ENCODE measurements around the gene MED13.
A peak's percentile ranks its signal among the peaks of the same experiment; 100 is the strongest.
"Not testable (repeated sequence)": the region's sequence is repeated elsewhere in the genome, so short reads cannot be mapped to it uniquely, and the experiment has no call there.

Gene MED13

GRCh38 chr17:62049299-62049698 is 15.8 kb downstream of the MED13 start:
- no peak for DNase-seq

DNA sequence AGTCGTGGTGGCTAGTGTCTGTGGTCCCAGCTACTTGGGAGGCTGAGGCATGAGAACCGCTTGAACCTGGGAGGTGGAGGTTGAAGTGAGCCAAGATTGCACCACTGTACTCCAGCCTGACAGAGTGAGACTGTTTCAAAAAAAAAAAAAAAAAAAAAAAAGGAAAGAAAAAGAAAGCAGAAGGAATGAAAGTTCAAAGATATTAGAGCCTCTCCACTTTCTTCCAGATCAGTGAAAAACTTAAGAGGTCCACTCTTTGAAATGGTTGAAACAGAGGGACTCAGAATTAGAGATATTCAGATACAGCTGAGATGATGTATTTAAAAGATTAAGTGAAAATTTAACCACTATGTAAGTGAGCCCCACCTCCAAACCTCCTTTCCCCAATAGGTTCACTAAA is 16.8 kb downstream of the MED13 start:
- DNase-seq, result no peak

- no peak for DNase-seq
These were observed 19.6 kb downstream of the MED13 start for GRCh38 chr17:62045517-62045916.

DNA sequence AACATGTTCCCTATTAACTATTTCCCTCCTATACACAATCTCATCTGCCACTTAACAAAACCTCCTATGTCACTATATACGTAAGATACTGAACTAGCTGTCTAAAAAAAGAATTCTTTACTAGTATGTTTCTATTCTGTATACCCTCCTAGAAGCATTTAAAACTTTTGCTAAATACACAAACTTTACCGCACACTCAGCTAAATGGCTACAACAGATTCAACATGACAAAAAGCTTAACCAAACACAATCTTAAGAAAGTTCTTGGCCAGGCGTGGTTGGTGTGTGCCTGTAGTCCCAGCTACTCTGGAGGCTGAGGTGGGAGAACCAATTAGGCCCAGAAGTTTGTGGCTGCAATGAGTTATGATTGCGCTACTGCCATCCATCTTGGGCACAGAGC is 20.0 kb downstream of the MED13 start:
- DNase-seq, result no peak

DNA sequence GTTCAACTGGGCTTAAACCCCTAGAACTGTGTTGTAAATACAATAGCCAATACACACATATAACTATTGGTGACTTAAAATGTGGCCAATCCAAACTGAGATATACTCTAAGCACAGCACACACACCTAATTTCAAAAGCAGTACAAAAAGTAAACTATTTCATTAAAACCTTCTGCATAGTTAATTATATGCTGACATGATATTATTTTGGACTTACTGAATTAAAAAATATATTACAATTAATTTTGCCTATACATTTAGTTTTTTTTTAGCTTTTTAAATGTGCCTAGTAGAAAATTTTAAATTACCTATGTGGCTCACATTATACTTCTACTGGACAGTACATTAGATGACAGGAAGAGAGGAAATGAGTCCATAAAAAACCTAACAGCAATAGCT is 21.5 kb downstream of the MED13 start:
- no peak for DNase-seq

DNA sequence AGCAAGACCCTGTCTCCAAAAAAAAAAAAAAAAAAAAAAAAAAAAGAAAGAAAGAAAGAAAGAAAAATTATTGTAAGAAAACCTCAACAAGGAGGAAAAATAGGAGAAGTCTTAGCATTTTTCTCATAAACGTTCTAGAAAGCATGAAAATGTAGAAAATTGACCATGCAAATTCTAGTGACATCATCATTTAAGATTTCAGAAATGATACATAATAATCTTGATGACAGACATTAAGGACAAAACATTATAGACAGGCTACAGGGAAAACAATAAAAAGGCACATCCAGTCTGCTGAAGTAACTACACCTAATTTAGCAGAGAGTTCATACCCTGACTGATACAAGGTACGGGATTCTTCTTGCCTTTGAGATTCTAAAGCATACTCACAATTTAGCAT is 21.9 kb downstream of the MED13 start:
- no peak for DNase-seq

- DNase-seq, result no peak
These were observed 26.8 kb downstream of the MED13 start for GRCh38 chr17:62038248-62038647.

- DNase-seq, result no peak
These were observed 31.8 kb downstream of the MED13 start for GRCh38 chr17:62033317-62033716.

DNA sequence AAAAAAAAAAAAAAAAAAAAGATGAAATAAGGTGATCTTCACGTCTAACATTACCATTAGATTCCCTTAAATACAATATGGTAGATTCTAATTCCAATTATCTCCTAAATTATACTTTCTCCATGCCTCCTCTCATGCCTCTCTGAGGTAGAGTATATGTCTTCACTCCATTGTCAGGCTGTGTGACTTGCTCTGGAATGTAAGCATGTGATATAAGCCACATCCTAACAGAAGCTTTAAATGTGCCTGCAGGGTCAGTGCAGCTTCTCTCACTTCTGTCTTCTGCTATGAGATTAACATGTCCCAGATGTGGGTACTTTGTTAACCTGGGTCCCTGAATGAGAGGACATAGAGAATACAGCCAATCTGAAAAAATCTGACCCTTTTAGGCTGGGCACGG is 32.6 kb downstream of the MED13 start:
- DNase-seq, result no peak

GRCh38 chr17:62030264-62030663 is 34.8 kb downstream of the MED13 start:
- DNase-seq, result no peak

GRCh38 chr17:62024866-62025265 is 40.2 kb downstream of the MED13 start:
- DNase-seq, result no peak

DNA sequence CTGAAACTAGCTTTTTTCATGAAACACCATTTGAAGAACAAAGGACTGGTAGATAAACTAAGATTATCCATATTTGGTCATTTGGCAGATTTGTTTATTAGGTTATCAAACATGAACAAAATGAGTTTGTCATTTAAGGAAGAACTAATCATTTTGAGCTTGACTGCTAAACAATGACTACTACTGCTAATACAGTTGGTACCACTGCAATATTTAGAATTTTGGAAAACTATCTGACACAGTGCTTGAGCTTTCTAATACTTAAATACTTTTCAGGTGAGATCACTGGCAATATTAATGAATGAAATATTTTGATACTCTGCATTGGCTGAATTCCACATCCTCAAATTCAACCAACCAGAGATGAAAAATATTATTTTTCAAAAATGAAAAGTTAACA is 47.2 kb downstream of the MED13 start:
- DNase-seq, result no peak

DNA sequence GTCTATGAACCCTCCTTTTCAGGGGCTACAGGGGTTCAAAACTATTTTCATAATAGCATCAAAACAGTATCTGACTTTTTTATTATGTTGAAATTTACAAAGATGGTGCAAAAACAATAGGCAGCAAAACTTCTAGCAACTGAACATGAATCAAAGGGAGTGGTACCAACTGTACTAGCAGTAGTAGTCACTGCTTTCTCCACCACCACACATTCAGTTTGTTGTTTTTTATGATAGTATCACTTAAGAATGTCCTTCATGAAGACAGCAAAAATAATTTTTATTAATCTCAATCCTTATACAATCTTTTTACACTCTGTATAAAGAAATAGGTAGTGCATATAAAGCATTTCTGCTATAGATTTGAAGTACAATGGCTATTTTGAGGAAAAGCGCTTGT is 47.6 kb downstream of the MED13 start:
- no peak for DNase-seq

DNA sequence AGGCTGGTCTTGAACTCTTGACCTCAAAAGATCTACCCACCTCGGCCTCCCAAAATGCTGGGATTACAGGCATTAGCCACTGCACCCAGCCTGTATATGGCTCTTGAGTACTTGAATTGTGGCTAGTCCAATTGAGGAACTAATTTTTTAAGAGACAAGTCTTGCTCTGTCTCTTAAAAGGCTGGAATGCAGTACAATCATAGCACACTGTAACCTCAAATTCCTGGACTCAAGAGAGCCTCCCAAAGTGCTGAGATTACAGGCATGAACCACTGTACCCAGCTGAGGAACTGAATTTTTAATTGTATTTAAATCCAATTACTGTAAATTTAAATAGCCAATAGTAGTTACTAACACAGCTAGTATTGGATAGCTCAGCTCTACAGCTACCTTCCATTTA is 50.6 kb downstream of the MED13 start:
- DNase-seq, result no peak

- no peak for DNase-seq
These were observed 55.9 kb downstream of the MED13 start for GRCh38 chr17:62009220-62009619.

- DNase-seq, result no peak
These were observed 56.8 kb downstream of the MED13 start for GRCh38 chr17:62008294-62008693.

- no peak for DNase-seq
These were observed 60.7 kb downstream of the MED13 start for GRCh38 chr17:62004388-62004787.

GRCh38 chr17:62003141-62003540 is 61.9 kb downstream of the MED13 start:
- not testable (repeated sequence) for DNase-seq

GRCh38 chr17:62001105-62001504 is 64.0 kb downstream of the MED13 start:
- no peak for DNase-seq

GRCh38 chr17:62000186-62000585 is 64.9 kb downstream of the MED13 start:
- DNase-seq, result no peak

- not testable (repeated sequence) for DNase-seq
These were observed 66.5 kb downstream of the MED13 start for GRCh38 chr17:61998534-61998933.

DNA sequence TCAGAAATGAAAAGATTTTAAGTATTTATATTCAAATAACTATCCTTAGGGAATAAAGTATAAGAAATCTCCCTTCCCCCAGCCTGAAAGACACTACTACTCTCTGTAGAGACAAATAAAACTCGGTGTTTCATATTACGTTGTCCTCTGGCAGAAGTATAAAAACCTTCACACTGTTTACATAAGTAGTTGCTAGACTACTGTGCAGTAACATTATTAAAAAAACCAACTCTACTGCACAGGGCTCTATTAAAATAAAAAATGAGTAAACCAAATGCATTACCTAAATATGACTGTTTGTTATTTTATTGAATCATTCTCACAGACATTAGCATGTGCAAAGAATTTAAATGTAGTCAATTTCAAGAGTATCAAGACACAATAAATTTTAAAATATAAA is 67.4 kb downstream of the MED13 start:
- peak; percentile 30 for DNase-seq

GRCh38 chr17:61996916-61997605 is 68.0 kb downstream of the MED13 start:
- DNase-seq, result no peak

DNA sequence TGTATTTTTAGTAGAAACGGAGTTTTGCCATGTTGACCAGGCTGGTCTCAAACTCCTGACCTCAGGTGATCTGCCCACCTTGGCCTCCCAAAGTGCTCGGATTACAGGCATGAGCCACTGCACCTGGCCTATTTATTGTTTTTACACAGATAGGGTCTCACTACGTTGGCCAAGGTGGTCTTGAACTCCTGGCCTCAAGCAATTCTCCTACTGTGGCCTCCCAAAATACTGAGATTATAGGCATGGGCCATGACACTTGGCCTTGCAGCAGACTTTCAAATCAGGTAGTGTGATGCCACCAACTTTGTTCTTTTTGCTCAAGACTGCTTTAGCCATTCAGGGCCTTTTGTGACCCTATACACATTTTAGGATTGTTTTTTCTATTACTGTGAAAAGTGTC is 75.6 kb downstream of the MED13 start:
- DNase-seq, result no peak

DNA sequence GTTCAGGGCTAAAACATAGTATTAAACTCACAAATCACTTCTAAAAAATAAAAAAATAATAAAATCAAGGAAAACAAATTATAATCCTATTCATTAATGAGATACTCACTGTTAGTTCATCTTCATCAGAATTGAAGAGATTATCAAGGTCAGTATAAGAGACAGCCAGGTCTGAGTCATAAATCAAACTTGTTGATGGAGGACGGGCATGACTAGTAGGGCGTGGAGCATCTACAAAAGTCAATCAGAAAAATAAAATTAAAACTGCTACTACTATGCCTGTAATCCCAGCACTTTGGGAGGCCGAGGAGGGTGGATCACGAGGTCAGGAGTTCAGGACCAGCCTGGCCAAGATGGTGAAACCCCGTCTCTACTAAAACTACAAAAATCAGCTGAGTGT is 78.2 kb downstream of the MED13 start:
- DNase-seq, result no peak

DNA sequence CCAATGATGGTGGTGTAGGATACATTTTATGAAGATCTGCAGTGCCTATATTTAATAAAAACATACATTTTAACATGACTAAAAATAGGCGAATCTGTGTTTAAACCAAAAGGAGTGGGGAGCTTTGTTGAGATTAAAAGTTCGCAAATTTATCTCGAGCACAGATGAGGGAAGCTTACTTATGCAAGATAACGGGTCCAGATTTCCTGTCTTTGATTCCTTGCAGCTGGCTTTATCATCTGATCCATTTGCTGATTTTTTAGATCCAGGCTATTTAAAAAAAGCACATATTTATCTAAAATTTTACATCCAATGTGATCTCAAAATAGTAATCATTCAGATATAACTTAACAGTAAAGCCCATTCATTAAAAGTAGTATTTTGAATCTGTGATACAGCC is 80.3 kb downstream of the MED13 start:
- DNase-seq, result no peak
